IMR-90 (cell line): ENCODE measurements around the gene KLF9.

Experiments used
- POLR2A ChIP-seq: IDR thresholded peaks from 2 replicates; pipeline ENCODE4 v1.6.1; 2012; ENCODE audit warnings: mild to moderate bottlenecking, low read depth, low read length
- TF ChIP-seq, protein P1 (sequence below): conservative IDR thresholded peaks from 2 replicates; pipeline ENCODE4 v1.5.1; 2012; ENCODE audit warnings: mild to moderate bottlenecking, low read depth, low read length, improper control_type of control experiment

DNA sequence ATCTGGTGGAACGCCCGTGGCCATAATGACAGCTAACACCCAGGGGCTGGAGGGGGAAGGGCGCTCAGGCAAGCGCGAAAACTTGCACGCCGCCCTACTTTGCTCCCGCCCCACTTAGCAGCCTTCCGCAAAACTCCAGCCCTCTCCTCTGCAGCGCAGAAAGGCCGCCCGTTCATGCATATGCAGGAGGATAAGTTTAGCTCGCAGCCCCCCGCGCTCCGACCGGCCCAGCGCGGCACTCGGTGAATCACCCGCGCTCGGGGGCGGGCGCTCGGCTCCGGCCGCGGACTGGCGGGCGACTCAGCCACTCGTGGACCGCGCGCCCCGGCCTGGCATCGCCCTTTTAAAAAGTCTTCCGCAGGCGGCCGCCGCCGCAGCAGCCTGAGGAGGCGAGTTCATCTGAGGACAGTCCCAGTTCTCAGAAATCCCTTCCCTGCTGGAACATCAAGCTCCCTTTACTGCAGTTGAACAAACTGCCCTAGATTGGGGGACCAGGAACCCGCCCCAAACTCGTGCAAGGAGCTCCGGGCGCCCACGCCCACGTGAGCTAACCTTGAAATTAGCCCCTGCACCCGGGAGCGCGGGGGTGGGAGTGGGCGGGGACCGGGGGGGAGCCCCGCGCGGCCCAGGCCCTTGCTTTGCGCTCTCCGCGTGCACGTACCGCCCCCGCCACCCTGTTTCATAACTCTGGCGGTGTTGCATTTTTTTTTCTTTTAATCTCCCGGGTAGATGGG, 4.5 kb upstream of the KLF9 start:
- TF ChIP-seq, protein P1, sequence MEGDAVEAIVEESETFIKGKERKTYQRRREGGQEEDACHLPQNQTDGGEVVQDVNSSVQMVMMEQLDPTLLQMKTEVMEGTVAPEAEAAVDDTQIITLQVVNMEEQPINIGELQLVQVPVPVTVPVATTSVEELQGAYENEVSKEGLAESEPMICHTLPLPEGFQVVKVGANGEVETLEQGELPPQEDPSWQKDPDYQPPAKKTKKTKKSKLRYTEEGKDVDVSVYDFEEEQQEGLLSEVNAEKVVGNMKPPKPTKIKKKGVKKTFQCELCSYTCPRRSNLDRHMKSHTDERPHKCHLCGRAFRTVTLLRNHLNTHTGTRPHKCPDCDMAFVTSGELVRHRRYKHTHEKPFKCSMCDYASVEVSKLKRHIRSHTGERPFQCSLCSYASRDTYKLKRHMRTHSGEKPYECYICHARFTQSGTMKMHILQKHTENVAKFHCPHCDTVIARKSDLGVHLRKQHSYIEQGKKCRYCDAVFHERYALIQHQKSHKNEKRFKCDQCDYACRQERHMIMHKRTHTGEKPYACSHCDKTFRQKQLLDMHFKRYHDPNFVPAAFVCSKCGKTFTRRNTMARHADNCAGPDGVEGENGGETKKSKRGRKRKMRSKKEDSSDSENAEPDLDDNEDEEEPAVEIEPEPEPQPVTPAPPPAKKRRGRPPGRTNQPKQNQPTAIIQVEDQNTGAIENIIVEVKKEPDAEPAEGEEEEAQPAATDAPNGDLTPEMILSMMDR, result no peak
- TF ChIP-seq POLR2A, result peak; percentile 81
